Measurements from ENCODE around the gene LIM2. TPM values are rescaled to one million over a fixed set of nuclear protein-coding genes. Genes with fewer than 3 reads are reported as not detected.
A peak's percentile ranks its signal among the peaks of the same experiment; 100 is the strongest.

The LIM2 gene
- total and polyA plus RNA-seq, 2 donors from 2014 or later, result not detected

DNA sequence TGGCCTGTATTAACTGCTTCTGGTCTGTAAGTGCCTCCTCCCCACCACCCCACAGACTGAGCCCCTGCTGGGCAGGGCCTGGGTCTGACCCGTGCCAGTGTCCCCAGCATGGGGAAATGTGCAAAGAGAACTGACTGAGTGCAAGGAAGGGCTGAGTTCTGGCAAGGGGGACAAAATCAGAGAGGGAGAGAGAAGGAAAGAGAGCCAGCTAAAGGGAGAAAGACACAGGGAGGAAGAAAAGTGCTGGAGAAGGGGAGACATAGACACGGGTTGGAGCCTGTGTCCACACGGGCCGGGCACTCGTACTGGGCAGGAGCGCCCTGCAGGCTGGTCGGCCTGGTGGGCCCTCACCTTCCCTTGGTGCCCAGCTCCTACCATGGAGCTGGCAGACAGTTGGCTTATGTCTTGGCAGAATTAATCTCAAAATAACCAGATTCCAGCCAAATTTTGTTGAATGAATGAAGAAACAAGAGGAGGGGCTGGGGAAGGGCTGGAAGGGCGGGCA lies 16.5 kb downstream of the LIM2 start:
- H3K4me1 ChIP-seq (ENCODE audit: control insufficient read depth in 2 of 3, insufficient read depth in 2 of 3, low read depth in 1 of 3, low read length in 3 of 3), result peaks cover 0 to 2% (median 0%) of the 10 kb centered on the region in 3 donors
- TF ChIP-seq, protein P1, sequence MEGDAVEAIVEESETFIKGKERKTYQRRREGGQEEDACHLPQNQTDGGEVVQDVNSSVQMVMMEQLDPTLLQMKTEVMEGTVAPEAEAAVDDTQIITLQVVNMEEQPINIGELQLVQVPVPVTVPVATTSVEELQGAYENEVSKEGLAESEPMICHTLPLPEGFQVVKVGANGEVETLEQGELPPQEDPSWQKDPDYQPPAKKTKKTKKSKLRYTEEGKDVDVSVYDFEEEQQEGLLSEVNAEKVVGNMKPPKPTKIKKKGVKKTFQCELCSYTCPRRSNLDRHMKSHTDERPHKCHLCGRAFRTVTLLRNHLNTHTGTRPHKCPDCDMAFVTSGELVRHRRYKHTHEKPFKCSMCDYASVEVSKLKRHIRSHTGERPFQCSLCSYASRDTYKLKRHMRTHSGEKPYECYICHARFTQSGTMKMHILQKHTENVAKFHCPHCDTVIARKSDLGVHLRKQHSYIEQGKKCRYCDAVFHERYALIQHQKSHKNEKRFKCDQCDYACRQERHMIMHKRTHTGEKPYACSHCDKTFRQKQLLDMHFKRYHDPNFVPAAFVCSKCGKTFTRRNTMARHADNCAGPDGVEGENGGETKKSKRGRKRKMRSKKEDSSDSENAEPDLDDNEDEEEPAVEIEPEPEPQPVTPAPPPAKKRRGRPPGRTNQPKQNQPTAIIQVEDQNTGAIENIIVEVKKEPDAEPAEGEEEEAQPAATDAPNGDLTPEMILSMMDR (IDR thresholded peaks at IDR 0.05; ENCODE audit: borderline replicate concordance, extremely low read depth, insufficient read depth), result no peak
- H3K36me3 ChIP-seq (ENCODE audit: control insufficient read depth in 2 of 3, insufficient read depth in 3 of 3, low read length in 3 of 3), result no peaks in the 10 kb centered on the region
- intact Hi-C loops (cut with DNase I), result no loop called here
- no peaks in the 10 kb centered on the region for H3K9me3 ChIP-seq (ENCODE audit: control insufficient read depth in 2 of 3, insufficient read depth in 1 of 3, low read length in 3 of 3)
- H3K27me3 ChIP-seq (ENCODE audit: control insufficient read depth, insufficient read depth, low read length), result no peaks in the 10 kb centered on the region
- DNase-seq, result peak in 1 of 5 donors; percentile 45
- no peak overlapping the region for H3K4me3 ChIP-seq (ENCODE audit: low read length in 3 of 3)
- FAIRE-seq, result no peak
- no peak overlapping the region for H3K27ac ChIP-seq (ENCODE audit: low read depth in 2 of 2, low read length in 2 of 2)
- H3K9ac ChIP-seq (ENCODE audit: low read length in 3 of 3), result no peak overlapping the region

DNA sequence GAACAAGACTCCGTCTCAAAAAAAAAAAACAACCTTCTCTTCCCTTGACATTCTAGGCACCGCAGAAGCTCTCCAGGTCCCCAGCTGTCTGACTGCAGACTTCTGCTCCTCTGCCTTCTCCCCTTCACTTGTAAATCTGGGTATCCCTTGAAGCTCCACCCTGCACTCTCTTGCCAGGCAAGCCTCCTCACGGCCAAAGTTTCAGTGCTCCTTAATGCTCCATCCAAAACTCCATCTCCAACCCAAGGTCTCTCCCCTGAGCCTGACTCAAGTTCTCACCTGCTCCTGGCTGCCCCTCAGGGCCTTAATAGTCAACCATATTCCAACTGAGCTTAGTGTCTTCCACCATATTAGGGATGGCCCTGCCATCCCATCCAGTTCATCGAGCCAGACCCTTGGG lies 17.5 kb downstream of the LIM2 start:
- intact Hi-C loops (cut with DNase I), result no loop called here
- no peaks in the 10 kb centered on the region for H3K27me3 ChIP-seq (ENCODE audit: control insufficient read depth, insufficient read depth, low read length)
- no peak overlapping the region for H3K4me3 ChIP-seq (ENCODE audit: low read length in 3 of 3)
- no peak overlapping the region for H3K9ac ChIP-seq (ENCODE audit: low read length in 3 of 3)
- TF ChIP-seq, protein P1 (IDR thresholded peaks at IDR 0.05; ENCODE audit: borderline replicate concordance, extremely low read depth, insufficient read depth), result no peak
- no peaks in the 10 kb centered on the region for H3K36me3 ChIP-seq (ENCODE audit: control insufficient read depth in 2 of 3, insufficient read depth in 3 of 3, low read length in 3 of 3)
- DNase-seq (peak in 1 of 5 donors; percentile 7), FAIRE-seq (no peak)
- H3K4me1 ChIP-seq (ENCODE audit: control insufficient read depth in 2 of 3, insufficient read depth in 2 of 3, low read depth in 1 of 3, low read length in 3 of 3), result peaks cover 0 to 6% (median 0%) of the 10 kb centered on the region in 3 donors
- H3K27ac ChIP-seq (ENCODE audit: low read depth in 2 of 2, low read length in 2 of 2), result no peak overlapping the region
- no peaks in the 10 kb centered on the region for H3K9me3 ChIP-seq (ENCODE audit: control insufficient read depth in 2 of 3, insufficient read depth in 1 of 3, low read length in 3 of 3)

DNA sequence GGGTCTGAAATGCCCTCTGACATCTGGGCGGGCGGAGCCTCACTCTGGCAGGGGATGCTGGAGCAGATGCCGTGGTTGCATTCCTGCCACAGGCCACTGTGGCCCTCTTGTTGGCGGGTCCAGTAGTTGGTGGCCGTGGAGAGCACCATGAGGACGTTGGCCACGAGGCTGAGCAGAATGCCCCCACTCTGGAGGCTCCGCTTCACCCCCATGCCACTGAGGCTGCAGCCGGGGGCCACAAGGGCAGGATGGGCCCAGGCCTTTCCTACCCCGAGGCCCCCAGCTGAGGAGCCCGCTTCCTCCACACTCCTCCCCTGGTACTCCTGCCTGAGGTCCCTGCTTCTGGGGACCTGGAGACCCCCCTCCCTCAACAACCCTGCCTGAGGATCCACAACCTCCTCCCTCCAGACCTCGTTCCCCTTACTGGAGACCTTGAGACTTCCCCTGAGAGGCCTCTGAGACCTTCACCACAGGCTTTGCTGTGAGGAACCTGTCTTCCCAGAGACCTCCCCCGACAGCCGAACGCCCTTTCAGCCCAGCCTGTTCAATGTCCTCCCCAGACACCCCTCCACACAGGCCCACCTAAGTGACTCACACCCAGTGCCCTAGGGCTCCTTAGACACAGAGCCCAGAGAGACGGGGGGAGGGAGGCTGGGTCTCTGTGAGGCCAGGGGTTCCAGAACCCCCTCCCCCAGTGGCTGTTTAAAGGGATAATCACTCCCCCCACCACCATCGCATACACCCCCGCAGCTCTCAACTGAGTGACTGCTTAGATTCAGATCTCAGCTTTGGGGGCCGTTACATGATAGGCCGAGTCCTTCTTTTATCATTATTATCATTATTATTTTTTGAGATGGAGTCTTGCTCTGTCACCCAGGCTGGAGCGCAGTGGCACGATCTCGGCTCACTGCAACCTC lies 19.1 kb downstream of the LIM2 start, which contains the start of gene CLDND2:
Gene CLDND2 (minus strand): TSS at position 638 of the 917 bp plus-strand sequence. CDS start 426 bp downstream, at position 212.
- TF ChIP-seq, protein P1 (IDR thresholded peaks at IDR 0.05; ENCODE audit: borderline replicate concordance, extremely low read depth, insufficient read depth), result no peak
- no peaks in the 10 kb centered on the region for H3K36me3 ChIP-seq (ENCODE audit: control insufficient read depth in 2 of 3, insufficient read depth in 3 of 3, low read length in 3 of 3)
- no peaks in the 10 kb centered on the region for H3K27me3 ChIP-seq (ENCODE audit: control insufficient read depth, insufficient read depth, low read length)
- H3K4me1 ChIP-seq (ENCODE audit: control insufficient read depth in 2 of 3, insufficient read depth in 2 of 3, low read depth in 1 of 3, low read length in 3 of 3), result peaks cover 0 to 17% (median 0%) of the 10 kb centered on the region in 3 donors
- H3K9ac ChIP-seq (ENCODE audit: low read length in 3 of 3), result peak within 1 kb of the TSS; percentile 22 to 59 (median 55)
- peak in 1 of 5 donors; percentile 25 for DNase-seq
- intact Hi-C loops (cut with DNase I), result no loop called here
- no peak for FAIRE-seq
- peak within 1 kb of the TSS; percentile 63 to 68 for H3K27ac ChIP-seq (ENCODE audit: low read depth in 2 of 2, low read length in 2 of 2)
- peak within 1 kb of the TSS; percentile 60 to 94 (median 70) for H3K4me3 ChIP-seq (ENCODE audit: low read length in 3 of 3)
- no peaks in the 10 kb centered on the region for H3K9me3 ChIP-seq (ENCODE audit: control insufficient read depth in 2 of 3, insufficient read depth in 1 of 3, low read length in 3 of 3)
